GM18526 (cell line): ENCODE measurements around the gene MARCOL.

Experiments used
- POLR2A ChIP-seq: IDR thresholded peaks from 3 replicates; pipeline ENCODE4 v1.6.1; 2011; ENCODE audit not compliant: insufficient read length; ENCODE audit errors: extremely low read depth

Gene MARCOL, protein sequence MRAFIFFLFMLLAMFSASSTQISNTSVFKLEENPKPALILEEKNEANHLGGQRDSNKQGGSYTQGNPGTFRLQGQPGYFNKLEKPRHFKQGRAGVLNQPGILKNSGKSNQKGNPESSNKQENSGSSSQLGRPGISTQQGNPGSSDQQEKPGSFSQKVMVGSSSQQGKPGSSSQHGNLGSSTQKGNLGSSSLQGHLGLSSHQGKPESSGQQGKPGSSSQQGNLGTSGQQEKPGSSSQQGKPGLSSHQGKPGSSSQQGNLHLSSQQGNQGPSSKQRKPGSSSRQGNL

DNA sequence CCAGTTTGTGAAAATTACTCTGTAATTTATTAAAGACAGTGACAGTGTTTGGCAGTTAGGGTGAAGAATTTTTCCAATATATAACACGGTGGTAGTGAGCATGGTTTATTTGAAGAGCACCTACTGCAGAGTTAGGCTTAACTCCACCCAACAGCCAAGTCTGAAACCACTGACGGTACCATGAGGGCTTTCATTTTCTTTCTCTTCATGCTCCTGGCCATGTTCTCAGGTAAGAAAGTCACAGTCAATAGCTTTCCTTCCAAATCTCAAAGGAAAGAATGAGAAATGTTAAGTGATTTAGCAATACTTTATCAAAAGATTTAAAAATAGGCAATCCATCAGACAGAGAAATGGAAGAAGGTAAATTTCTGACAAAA is at the start of gene MARCOL:
Gene MARCOL, plus strand, starts transcription at position 108 of the 377 bp plus-strand sequence. Its CDS starts 73 bp downstream, at position 181.
- no peak for TF ChIP-seq POLR2A

DNA sequence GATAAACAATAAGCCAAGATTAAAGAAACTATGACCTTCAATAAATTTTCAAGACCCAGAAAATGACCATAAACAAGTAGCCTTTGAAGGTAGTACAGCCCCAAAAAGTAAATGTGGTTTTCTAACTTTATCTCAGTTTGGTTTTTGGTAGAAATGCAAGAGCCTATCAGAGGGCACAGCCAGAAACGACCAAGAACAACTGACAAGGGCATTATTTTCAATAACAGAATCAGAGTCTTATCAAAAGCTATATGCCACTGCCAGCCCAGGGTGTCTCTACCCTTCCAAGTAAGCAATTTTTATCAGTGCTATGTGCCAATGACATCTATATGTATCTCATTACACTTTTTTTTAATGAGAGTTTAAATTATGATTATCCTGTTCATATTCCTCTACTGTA is 47.3 kb upstream of the MARCOL start:
- no peak for TF ChIP-seq POLR2A

DNA sequence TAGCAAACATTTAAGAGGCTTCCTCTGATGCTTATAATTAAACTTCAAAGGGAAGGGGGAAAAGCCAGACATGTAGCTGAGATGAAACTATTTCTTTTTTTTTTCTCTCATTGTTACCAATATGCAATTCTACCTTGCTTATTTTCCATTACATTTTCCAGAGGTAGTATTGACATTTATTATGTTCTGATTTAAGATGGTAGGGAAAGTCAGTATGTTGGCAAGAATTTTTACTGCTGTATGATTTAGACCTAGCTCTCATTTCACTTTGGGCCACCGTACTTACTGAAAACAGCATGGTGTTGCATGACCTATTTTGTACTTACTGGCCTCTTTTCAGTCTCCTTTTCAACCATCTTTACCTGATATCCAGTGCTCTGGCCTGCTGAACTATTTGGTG is 45.1 kb upstream of the MARCOL start:
- no peak for TF ChIP-seq POLR2A

DNA sequence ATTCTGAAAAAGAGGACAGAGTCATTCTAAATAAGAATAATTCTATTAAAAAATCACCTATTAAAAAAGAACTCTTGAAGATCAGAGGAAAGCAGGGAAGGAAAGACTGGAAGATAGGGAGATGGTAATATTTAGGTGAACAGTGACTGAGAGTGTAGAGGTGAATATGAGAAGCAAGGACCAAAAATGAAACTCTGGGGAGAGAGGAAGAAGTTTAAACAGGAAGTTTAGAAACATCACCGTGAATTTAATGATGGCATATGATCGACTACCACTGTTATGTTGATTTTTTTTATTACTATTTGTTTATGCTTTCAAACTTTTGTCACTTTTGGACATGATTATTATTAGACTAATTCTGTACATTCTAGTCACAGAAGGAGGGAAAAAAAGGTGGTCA is 37.2 kb upstream of the MARCOL start:
- no peak for TF ChIP-seq POLR2A

DNA sequence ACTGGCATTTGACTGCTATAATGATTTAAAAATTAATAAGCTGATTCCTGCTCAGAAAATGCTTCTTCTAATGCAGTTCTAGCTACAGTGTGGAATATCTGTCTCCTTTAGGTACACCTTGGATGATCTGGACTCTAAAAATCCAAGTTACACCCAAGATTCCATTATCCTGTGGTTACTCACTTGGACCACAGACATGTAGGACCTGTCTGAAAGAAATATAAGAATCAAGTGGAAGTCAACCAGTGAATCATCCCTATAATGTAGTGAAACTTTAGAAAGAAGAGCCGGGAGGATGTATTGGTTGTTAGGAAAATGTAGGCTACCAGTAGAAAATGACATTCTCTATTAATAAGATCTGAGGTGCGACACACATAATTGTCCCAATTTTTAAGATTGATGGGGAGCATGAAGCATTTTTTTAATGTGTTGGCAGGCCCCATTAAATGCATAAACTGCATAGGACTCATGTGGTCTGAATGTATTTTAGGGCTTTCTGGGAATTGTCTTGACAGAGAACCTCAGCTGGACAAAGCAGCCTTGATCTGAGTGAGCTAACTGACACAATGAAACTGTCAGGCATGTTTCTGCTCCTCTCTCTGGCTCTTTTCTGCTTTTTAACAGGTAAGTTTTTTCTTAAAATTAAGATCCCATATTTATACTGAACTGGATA is 35.7 kb upstream of the MARCOL start, which contains the start of gene SPINK6:
Gene SPINK6, plus strand, starts transcription at position 512 of the 673 bp plus-strand sequence. Its CDS starts 55 bp downstream, at position 567.
- no peak for TF ChIP-seq POLR2A

DNA sequence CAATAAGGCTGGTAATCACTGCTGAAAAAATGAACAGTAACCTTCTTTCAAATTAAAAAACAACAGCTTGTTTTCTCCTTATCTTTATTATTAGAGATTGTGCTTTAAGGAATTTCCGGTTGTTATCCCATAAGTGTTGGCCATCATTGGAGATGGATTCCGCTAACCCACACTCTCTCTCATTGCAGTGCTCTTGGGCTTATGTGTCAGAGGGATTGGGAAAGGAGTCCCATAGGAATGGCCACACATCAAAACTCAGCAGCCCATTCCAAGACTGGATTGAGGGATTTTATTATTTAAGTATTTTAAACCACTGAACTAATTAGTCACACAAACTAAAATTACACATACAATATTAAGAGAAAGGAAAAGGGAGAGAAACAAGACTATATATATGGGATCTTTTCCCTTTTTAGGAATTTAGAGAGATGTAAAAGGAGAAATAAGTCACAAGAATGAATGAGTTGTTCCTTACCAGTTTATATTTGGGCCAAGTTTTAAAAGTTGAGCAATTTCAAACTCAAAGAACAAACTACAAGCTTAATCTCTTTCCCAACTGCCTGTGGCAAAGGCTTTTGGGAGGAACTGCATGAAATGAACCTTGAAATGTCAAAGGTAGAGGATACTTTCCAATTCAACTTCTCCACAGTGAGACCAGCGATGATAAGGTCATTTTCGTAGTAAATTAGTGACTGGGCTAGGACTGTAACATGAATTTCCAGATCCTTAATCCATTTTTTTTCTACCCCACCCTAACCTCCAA is 33.1 kb upstream of the MARCOL start:
- TF ChIP-seq POLR2A = no peak

DNA sequence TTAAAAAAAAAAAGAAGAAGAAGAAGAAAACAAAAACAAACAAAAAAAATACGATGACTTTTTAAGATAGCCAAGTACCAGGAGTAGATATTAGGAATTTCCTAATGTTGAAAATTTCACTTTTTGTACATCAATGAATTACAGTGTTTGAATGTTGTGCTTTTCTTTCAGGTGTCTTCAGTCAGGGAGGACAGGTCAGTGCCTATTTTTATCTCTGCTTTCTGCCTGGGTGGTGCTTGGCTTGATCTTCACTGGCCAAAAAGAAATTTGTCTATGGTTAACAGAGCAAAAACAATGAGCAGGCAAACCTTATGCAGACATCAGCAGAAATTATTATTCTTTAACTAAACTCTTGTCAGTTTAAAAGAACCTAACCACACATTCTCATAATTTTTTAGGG is 32.5 kb upstream of the MARCOL start:
- no peak for TF ChIP-seq POLR2A

DNA sequence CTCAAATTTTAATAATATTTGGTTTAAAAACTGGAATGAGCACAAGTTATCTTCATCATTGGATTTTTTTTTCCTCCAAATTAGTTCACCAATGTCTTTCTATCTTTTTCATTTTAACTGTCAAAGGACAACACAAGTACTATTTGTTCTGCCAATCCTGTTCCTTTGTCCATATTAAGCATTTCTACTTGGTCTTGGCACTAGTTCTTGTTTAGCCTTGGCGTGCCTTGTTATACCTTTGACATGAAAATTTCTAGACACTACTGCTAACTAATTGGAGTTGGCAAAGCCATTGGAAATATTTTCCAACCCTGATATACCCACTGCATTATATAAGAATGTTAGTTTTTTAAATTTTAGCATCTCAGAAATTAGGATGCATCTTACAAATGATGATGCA is 31.7 kb upstream of the MARCOL start:
- TF ChIP-seq POLR2A = no peak

DNA sequence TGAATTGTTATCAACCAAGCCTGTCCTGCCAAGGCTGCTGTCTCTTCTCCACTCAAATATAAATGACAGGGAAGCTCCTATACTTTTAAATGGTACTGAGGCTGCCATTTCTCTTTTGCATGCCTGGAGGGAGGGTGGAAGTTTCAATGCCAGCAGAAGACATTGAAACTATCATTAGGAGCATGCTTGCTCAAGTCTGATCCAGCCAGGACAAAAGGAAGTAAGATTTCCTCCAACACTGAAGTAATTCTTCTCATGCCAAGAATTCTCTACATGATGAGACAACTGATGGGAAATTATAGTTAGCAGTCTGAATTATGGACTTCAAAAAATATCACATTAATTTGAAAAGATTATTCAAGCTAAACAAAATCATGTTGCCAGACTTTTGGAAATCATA is 30.1 kb upstream of the MARCOL start:
- TF ChIP-seq POLR2A = no peak

DNA sequence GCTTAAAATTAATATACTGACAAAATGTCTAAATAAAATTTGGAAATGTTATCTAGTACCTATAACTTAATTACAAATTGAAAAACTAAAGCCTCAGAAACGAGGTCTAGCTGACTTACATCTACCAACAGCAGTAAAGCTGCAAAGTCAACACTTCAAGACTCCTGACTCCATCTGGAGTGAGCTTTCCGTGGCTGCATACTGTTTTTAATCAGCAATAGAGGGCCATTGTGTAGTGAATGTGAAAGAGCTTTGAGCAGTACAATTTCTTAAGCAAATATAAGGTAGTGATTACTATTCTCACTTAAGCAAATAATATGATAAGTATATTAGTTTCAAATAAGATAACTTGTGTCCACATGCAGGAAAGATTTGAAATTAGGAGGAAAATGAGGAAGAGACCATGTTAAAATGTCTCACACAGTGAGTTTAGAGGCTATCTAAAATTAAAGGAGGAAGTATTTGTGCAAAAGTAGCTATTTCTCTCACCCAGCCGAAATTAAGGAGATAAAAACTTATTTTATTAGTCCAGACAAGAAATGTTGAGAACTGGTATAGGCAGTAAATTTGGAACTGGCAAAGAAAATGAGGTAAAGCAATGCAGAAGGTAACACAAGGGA is 29.1 kb upstream of the MARCOL start:
- TF ChIP-seq POLR2A = no peak

DNA sequence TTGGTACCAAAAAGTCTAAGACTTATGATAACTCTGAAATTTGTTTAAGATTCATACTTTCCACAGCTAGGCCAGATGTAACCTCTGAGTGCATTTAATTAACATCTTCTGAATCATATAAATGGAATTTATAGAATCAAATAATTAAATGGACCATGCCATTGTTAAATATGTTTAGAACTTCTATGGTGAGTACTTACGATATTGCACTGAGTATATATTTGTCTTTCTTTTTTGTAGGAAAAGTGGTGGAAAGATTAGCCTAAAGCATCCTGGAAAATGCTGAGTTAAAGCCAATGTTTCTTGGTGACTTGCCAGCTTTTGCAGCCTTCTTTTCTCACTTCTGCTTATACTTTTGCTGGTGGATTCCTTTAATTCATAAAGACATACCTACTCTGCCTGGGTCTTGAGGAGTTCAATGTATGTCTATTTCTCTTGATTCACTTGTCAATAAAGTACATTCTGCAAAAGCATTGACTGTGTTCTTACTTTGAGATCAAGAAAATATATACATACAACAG is 23.6 kb upstream of the MARCOL start:
- no peak for TF ChIP-seq POLR2A

DNA sequence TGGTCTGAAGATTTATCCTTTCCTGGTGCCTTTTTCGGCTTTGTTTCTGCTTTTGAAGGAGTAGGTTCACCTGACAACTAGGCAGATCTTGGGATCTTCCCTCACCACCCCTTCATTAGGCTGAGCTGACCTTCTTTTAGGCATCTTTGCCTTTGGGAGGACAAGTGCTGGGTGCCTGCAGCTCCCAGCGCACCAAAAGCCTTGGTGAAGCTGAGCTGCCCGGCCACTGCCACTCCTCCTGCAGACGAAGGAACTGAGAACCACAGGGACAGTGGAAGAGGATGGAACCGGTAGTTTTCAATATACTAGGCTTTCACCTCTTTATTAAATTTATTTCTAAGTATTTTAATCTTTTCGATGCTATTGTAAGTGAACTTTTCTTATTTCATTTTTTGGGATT is 16.8 kb upstream of the MARCOL start:
- TF ChIP-seq POLR2A = no peak

DNA sequence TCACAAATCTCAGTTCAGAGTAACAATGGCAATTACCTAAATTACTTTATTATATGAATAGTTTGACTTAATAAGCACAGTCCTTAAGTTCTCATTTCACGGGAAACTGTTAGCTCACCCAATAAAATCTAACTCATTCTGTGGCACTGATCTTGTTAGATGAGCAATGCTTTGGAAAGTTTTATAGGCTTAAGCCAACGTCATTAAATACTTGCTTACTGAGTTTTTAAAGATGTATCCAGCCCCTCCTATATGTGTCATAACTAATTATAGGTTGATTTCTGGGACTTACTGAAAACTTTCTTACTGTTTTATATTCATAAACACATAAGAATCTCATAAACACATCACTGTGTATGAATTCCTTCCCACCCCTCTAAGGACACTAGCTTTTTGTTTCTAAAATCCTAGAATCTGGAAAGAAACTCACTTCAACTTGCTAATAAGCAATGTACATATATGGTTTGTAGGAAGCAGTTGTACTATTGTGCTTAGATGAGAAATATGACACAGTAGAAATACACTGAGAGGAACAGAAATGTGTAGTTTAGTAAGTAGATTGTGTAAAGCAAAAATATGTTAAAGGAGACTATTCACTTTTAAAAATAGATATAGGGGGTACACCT is 14.1 kb upstream of the MARCOL start:
- TF ChIP-seq POLR2A = no peak

DNA sequence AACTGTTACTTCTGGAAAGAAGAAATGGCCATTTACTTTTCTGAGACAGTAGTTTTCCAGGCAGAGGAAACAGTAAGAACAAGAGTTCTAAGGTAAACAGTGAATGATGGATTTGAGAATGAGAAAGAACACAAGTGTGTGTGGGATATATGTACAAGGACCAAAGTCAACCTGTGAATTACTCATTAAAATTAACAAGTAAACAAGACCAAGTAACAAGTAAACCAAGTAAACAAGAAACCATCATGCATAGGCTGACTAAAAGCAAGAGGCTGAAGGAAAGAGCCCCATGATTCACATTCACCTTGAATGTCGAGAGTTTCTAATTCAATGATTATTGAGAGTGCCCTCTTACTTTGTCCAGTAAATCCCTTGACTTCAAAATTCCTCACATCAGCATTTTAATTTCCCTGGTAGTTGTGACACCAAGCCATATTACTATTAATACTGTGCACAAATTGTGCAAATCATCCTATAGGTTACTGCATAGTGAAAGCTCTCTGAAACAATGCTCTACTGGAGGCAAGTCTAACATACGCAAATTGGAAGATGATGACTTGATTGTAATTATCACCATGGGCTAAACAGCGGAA is 9.8 kb upstream of the MARCOL start:
- no peak for TF ChIP-seq POLR2A

DNA sequence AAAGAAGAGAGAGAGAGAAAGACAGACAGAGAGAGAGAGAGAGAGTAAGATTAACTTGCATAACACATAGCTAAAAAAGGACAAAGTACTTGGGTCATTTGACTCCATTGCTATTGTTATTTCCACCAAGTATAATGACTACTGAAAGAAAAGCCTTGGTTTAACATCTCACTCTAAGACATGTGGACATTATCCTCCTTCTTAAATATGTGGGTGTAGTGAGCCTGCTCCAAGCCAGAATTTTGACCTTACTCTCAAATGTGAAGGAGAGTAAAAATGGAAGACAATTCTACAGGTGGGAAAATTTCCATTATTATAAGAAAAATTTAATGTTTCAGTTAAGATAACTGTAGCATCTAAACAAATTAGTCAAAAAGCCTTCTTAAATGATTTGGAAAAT is 8.5 kb upstream of the MARCOL start:
- no peak for TF ChIP-seq POLR2A

DNA sequence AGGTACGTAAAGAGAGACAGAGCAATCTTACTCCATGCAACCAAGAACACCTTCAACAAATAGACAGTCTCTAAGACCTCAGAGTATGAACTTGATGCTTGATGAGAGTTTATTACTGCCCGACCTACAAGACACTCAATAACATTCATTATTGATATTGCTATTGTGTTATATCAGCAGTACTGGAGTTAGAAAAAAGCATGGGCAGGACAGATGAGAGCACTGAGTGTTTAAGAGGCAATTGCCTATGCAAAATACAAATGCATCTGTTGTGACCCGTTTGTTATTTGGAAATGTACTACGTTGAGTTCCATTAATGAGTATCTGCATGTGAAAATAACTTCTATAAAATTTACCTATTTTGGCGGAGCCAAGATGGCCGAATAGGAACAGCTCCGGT is 8.1 kb upstream of the MARCOL start:
- TF ChIP-seq POLR2A = no peak
